ENCODE results near the gene STXBP5.

Gene STXBP5

GRCh38 chr6:147321260-147321659 lies 117.0 kb downstream of the STXBP5 start:
- no peak for DNase-seq (ENCODE audit: low read depth)
- no peak overlapping the region for H3K4me3 ChIP-seq (ENCODE audit: low read length)
- TF ChIP-seq, protein P1, sequence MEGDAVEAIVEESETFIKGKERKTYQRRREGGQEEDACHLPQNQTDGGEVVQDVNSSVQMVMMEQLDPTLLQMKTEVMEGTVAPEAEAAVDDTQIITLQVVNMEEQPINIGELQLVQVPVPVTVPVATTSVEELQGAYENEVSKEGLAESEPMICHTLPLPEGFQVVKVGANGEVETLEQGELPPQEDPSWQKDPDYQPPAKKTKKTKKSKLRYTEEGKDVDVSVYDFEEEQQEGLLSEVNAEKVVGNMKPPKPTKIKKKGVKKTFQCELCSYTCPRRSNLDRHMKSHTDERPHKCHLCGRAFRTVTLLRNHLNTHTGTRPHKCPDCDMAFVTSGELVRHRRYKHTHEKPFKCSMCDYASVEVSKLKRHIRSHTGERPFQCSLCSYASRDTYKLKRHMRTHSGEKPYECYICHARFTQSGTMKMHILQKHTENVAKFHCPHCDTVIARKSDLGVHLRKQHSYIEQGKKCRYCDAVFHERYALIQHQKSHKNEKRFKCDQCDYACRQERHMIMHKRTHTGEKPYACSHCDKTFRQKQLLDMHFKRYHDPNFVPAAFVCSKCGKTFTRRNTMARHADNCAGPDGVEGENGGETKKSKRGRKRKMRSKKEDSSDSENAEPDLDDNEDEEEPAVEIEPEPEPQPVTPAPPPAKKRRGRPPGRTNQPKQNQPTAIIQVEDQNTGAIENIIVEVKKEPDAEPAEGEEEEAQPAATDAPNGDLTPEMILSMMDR (IDR thresholded peaks at IDR 0.05; ENCODE audit: insufficient read depth, low read depth, low read length, missing control alignments) = no peak

DNA sequence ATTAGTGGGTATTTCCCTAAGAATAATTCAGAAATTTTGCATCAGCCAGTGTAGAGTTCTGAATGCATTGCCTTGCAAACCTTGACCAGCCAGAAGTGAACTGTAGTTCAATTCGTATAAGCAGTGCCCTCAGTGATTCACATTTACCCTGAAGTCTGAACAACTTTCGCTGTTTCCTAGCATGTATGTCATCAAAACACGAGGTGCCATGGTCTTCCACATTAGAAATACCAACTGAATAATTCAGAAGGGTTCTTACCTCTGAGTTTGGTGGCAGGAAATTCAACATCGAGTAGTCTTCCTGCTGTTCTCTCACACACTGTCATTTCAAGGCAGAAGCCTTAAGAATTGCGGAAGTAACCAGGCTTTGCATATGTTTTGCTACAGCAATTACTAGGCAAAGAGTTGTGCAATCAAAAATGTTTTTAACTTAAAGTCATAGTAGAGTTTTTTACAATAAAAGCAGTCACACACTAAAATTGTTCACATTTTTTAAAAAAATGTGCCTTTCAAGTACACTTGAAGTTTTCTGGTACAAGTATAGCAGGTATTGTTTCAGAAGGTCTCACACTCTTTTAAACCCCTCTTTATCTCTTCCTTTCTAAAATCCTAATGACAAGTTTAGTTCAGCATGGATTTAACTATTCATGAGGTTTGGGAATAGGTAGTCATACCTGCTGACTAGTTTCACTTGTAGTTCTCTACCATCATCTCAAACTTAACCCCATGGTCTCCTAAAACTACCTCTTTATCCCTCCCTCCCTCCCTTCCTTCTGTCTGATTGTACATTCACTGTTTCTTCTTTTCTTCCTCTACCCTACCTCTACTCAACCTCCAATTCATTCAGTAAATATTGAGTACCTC lies 118.3 kb downstream of the STXBP5 start:
- TF ChIP-seq, protein P1 (IDR thresholded peaks at IDR 0.05; ENCODE audit: insufficient read depth, low read depth, low read length, missing control alignments) = no peak
- H3K4me3 ChIP-seq (ENCODE audit: low read length) = no peak overlapping the region
- peak; percentile 28 for DNase-seq (ENCODE audit: low read depth)

GRCh38 chr6:147325557-147325956 lies 121.3 kb downstream of the STXBP5 start:
- no peak overlapping the region for H3K4me3 ChIP-seq (ENCODE audit: low read length)
- TF ChIP-seq, protein P1 (IDR thresholded peaks at IDR 0.05; ENCODE audit: insufficient read depth, low read depth, low read length, missing control alignments) = no peak
- DNase-seq (ENCODE audit: low read depth) = no peak

DNA sequence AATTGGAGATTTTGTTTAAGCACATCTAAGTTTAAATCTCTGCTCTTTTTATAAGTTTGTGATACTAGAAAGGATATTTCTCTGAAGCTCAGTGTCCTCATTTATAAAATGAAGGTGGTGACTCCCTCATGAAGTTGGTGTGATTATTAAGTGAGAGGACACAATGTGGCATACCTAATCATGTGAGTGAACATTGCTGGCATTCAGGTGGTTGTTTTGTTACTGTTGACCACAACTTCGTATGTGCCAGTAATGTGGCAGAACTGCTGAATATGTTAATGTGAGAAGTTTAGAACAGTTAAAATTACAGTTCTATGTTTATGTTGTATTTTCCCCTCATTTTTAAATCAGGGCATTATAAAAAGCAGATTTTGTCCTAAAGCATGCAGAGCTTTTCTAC lies 127.2 kb downstream of the STXBP5 start:
- TF ChIP-seq, protein P1 (IDR thresholded peaks at IDR 0.05; ENCODE audit: insufficient read depth, low read depth, low read length, missing control alignments) = no peak
- no peak for DNase-seq (ENCODE audit: low read depth)
- H3K4me3 ChIP-seq (ENCODE audit: low read length) = no peak overlapping the region

DNA sequence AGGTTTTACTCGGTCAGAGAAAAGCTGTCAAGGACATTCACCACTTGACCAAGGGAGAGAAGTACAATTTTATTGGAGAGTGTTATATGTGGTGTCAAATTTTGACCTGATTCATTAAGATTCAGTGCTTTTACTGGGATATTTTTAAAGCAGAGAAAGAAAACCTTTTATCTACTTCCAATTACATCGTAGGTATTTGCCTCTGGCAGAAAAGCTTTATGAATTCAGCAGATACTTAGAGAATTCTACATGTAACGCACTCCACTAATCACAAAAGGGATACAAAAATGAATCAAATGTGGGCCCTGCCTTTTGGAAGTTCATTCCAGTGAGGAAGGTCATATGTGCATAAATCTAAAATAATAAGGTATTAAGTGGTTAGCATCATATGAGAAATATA lies 133.7 kb downstream of the STXBP5 start:
- TF ChIP-seq, protein P1 (IDR thresholded peaks at IDR 0.05; ENCODE audit: insufficient read depth, low read depth, low read length, missing control alignments) = no peak
- no peak overlapping the region for H3K4me3 ChIP-seq (ENCODE audit: low read length)
- DNase-seq (ENCODE audit: low read depth) = no peak

DNA sequence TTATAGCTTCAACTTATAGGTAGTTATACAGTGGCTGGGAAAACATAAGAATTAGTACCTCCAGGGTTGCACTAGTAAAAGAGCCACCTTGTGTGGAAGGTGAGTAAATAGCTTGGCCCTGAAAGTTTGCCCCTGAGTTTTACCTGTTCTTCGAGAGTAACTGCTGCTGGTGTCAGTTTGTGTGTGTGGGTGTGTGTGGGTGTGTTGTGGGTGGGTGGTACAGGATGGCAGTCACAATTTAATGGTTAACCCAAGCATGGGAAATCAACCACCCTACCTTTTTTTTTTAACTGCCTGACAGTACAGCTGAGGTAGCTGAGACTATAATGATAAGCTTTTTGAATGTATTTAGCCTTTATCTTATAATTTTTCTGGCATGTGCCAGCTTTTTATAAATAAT lies 137.3 kb downstream of the STXBP5 start:
- TF ChIP-seq, protein P1 (IDR thresholded peaks at IDR 0.05; ENCODE audit: insufficient read depth, low read depth, low read length, missing control alignments) = no peak
- DNase-seq (ENCODE audit: low read depth) = no peak
- H3K4me3 ChIP-seq (ENCODE audit: low read length) = no peak overlapping the region

- no peak overlapping the region for H3K4me3 ChIP-seq (ENCODE audit: low read length)
These were observed 141.7 kb downstream of the STXBP5 start for GRCh38 chr6:147345902-147346301.

More at GRCh38 chr6:147345902-147346301, 141.7 kb downstream of the STXBP5 start:
- no peak for DNase-seq (ENCODE audit: low read depth)
- TF ChIP-seq, protein P1 (IDR thresholded peaks at IDR 0.05; ENCODE audit: insufficient read depth, low read depth, low read length, missing control alignments) = no peak
